A549 (cell line): Measurements from ENCODE around the gene APP. TPM values are rescaled to one million over a fixed set of nuclear protein-coding genes. Genes with fewer than 3 reads are reported as not detected.

ENCODE experiments used
- ATAC-seq, 2 experiments: fragments of 200-7000 bp in 1 of 2; fragments of >200 bp in 1 of 2; cut with Nextera tagmentation in 1 of 2; cut with Tn5 transposase in 1 of 2; 3 replicates each; pipeline versions ENCODE4 v1.8.0 to v1.9.1; 2018 to 2020; ENCODE audit warnings: mild to moderate bottlenecking in 1 of 2, moderate library complexity in 1 of 2
- CTCF ChIA-PET: fragments of 300-600 bp; sonication (Branson Sonifier 250); formaldehyde crosslinking; extraction: SDS; loops from one replicate; lab custom pipeline; 2021; ENCODE audit warnings: antibody characterized with exemption, inconsistent platforms; lab: Yijun Ruan, JAX
- POLR2A ChIA-PET: fragments of 350-600 bp; formaldehyde crosslinking; extraction: SDS; loops from one replicate; lab custom pipeline; 2021; ENCODE audit warnings: antibody characterized with exemption, inconsistent platforms; lab: Yijun Ruan, JAX
- DNase-seq, 2 experiments: peaks; one replicate each; pipeline versions ENCODE4 v3.0.0 to v3.0.0-alpha.2; 2011 to 2016; ENCODE audit warnings: low read depth in 1 of 2, low spot score in 1 of 2
- FAIRE-seq: peaks from 2 replicates; lab custom pipeline; 2011; peaks lifted over from hg19 to GRCh38; lab: Jason Lieb, UNC
- H3K27ac ChIP-seq, 2 experiments: fragments of >200 bp; sonication (Bioruptor Twin); formaldehyde crosslinking; 3 replicates each; pipeline ENCODE4 v1.5.1; 2016 to 2017
- H3K4me1 ChIP-seq: fragments of >200 bp; sonication (Bioruptor Twin); formaldehyde crosslinking; 3 replicates; pipeline ENCODE4 v1.6.1; 2016
- H3K4me2 ChIP-seq: fragments of >200 bp; sonication (Bioruptor Twin); formaldehyde crosslinking; 3 replicates; pipeline ENCODE4 v1.6.1; 2016
- H3K4me3 ChIP-seq: fragments of >200 bp; sonication (Bioruptor Twin); formaldehyde crosslinking; 3 replicates; pipeline ENCODE4 v1.5.1; 2016
- H3K9me3 ChIP-seq: fragments of >200 bp; sonication (Bioruptor Twin); formaldehyde crosslinking; 3 replicates; pipeline ENCODE4 v1.6.1; 2016
- CBX2 ChIP-seq: fragments of 200-600 bp; sonication (generic); IDR thresholded peaks from 2 replicates; pipeline ENCODE4 v1.6.1; 2016; ENCODE audit warnings: low read depth, mild to moderate bottlenecking, borderline replicate concordance
- CBX8 ChIP-seq: fragments of 200-600 bp; sonication (generic); IDR thresholded peaks from 2 replicates; pipeline ENCODE4 v1.6.1; 2016
- CHD2 ChIP-seq: fragments of 150-350 bp; IDR thresholded peaks from 2 replicates; pipeline ENCODE4 v1.6.1; 2014; ENCODE audit warnings: low read length; ENCODE audit not compliant: partially characterized antibody
- E2F6 ChIP-seq: IDR thresholded peaks from 2 replicates; pipeline ENCODE4 v1.6.1; 2012; ENCODE audit warnings: low read depth, borderline replicate concordance
- ELK1 ChIP-seq: fragments of 150-350 bp; IDR thresholded peaks from 2 replicates; pipeline ENCODE4 v1.6.1; 2014; ENCODE audit warnings: low read depth, mild to moderate bottlenecking, low read length
- ESRRA ChIP-seq: fragments of 150-350 bp; IDR thresholded peaks from 2 replicates; pipeline ENCODE4 v1.6.1; 2014; ENCODE audit warnings: mild to moderate bottlenecking, low read length, borderline replicate concordance
- FOSL2 ChIP-seq, 2 experiments: fragments of 450-650 bp in 1 of 2; fragments of >200 bp in 1 of 2; sonication (Bioruptor Twin) in 1 of 2; formaldehyde crosslinking; IDR thresholded peaks; 2 replicates each; pipeline versions ENCODE4 v1.5.0 to v1.6.1; 2016 to 2020; ENCODE audit warnings: mild to moderate bottlenecking in 1 of 2, moderate library complexity in 1 of 2
- HMGXB4 ChIP-seq: fragments of 250-450 bp; sonication (Bioruptor Pico); IDR thresholded peaks from 2 replicates; pipeline ENCODE4 v1.5.0; 2021; ENCODE audit warnings: mild to moderate bottlenecking, moderate library complexity, borderline replicate concordance
- HOXA7 ChIP-seq: fragments of 250-450 bp; sonication (Bioruptor Pico); IDR thresholded peaks from 2 replicates; pipeline ENCODE4 v1.5.0; 2020; ENCODE audit warnings: mild to moderate bottlenecking, moderate library complexity
- HOXB13 ChIP-seq: fragments of 250-450 bp; sonication (Bioruptor Pico); IDR thresholded peaks from 2 replicates; pipeline ENCODE4 v1.5.0; 2020; ENCODE audit warnings: low read depth, mild to moderate bottlenecking, moderate library complexity
- JUNB ChIP-seq: fragments of >200 bp; sonication (Bioruptor Twin); formaldehyde crosslinking; IDR thresholded peaks from 2 replicates; pipeline ENCODE4 v1.6.1; 2016
- MAFK ChIP-seq: fragments of 450-650 bp; IDR thresholded peaks from 2 replicates; pipeline ENCODE4 v1.6.1; 2014; ENCODE audit not compliant: partially characterized antibody
- MAX ChIP-seq: IDR thresholded peaks from 2 replicates; pipeline ENCODE4 v1.6.1; 2012
- NPAS2 ChIP-seq: fragments of 250-450 bp; sonication (Bioruptor Pico); IDR thresholded peaks from 2 replicates; pipeline ENCODE4 v1.8.0; 2022; ENCODE audit warnings: mild to moderate bottlenecking, moderate library complexity, borderline replicate concordance
- PBX3 ChIP-seq: IDR thresholded peaks from 2 replicates; pipeline ENCODE4 v1.6.1; 2012
- POLR2A ChIP-seq: IDR thresholded peaks from 2 replicates; pipeline ENCODE4 v1.6.1; 2012; ENCODE audit warnings: mild to moderate bottlenecking, low read length
- POLR2AphosphoS2 ChIP-seq: conservative IDR thresholded peaks from 2 replicates; pipeline ENCODE4 v1.6.1; 2012; ENCODE audit warnings: low read length, improper control_type of control experiment, inconsistent platforms
- RFX5 ChIP-seq: fragments of 450-650 bp; IDR thresholded peaks from 2 replicates; pipeline ENCODE4 v1.7.1; 2014; ENCODE audit warnings: antibody characterized with exemption, mild to moderate bottlenecking, moderate library complexity
- TP53 ChIP-seq: fragments of 250-450 bp; sonication (Bioruptor Pico); IDR thresholded peaks from 2 replicates; pipeline ENCODE4 v1.5.0; 2021; ENCODE audit warnings: mild to moderate bottlenecking, moderate library complexity
- USF2 ChIP-seq: fragments of 450-650 bp; IDR thresholded peaks from 2 replicates; pipeline ENCODE4 v1.6.1; 2014; ENCODE audit warnings: antibody characterized with exemption
- ZC3H11A ChIP-seq: fragments of 450-650 bp; IDR thresholded peaks from 2 replicates; pipeline ENCODE4 v1.6.1; 2014; ENCODE audit warnings: antibody characterized with exemption, mild to moderate bottlenecking
- WGBS: methylation state at CpG from one replicate; pipeline ENCODE4 v1.1.6; 2017; ENCODE audit errors: missing lambda C conversion rate; 5-methylcytosine and 5-hydroxymethylcytosine counted together
- polyA plus RNA-seq, 4 experiments: library from polyadenylated mRNA; depleted of rRNA in 3 of 4; stranded (reverse); fragments of >200 nt; fragmentation: RNase III in 1 of 4; extraction: RNeasy Plus Mini Kit Qiagen cat#74134 plus additional on column Dnase treatment in 1 of 4; gene quantifications; 2 replicates in 3 of 4; 3 replicates in 1 of 4; pipeline ENCODE4 v1.2.3, GENCODE V29; 2011 to 2017

APP gene
- polyA plus RNA-seq, 2 of the 4 experiments (the other 2 are of a cell fraction), result 540 to 565 TPM

- no peak for ATAC-seq
- no peaks in the 10 kb centered on the region for H3K4me1 ChIP-seq
- CTCF ChIA-PET, result interaction anchor here (1.0 kb wide), 1 partner anchor 34 kb away, joined by 3 read pairs; no protein-coding TSS in a partner anchor
These were observed 150.5 kb downstream of the APP start for GRCh38 chr21:26020081-26020480.

GRCh38 chr21:26019236-26019635, 151.3 kb downstream of the APP start:
- DNase-seq, result no peak
- no peaks in the 10 kb centered on the region for H3K4me1 ChIP-seq
- ChIA-PET POLR2A (no interaction called here), CTCF (no interaction called here)
- 100% methylated on average over 1 of the region's 1 CpG for WGBS
- no peak overlapping the region for H3K4me3 ChIP-seq
- ATAC-seq, result no peak
- no peak overlapping the region for H3K4me2 ChIP-seq
- no peaks in the 10 kb centered on the region for H3K9me3 ChIP-seq
- TF ChIP-seq ELK1 (no peak), NPAS2 (CRISPR knock-in tag) (no peak), RFX5 (no peak), ZC3H11A (no peak), E2F6 (no peak), FOSL2 (IDR thresholded peaks at IDR 0.05) (no peak), FOSL2 (CRISPR knock-in tag; IDR thresholded peaks at IDR 0.05) (no peak), HMGXB4 (no peak), POLR2A (no peak), MAX (no peak), TP53 (no peak), USF2 (no peak), CBX2 (no peak), ESRRA (no peak), CBX8 (no peak), JUNB (no peak)
- H3K27ac ChIP-seq, result no peak overlapping the region
- FAIRE-seq, result no peak

More at GRCh38 chr21:26020081-26020480, 150.5 kb downstream of the APP start:
- H3K9me3 ChIP-seq, result no peaks in the 10 kb centered on the region
- H3K27ac ChIP-seq, result no peak overlapping the region
- POLR2A ChIA-PET, result no interaction called here
- H3K4me3 ChIP-seq, result no peak overlapping the region
- 92% methylated on average over 4 of the region's 4 CpGs for WGBS
- FAIRE-seq, result no peak
- H3K4me2 ChIP-seq, result no peak overlapping the region
- DNase-seq, result no peak
- TF ChIP-seq PBX3, result no peak
- TF ChIP-seq POLR2AphosphoS2, result no peak
- no peak for TF ChIP-seq HMGXB4
- no peak for TF ChIP-seq HOXA7 (CRISPR knock-in tag)
- TF ChIP-seq CHD2, result no peak
- TF ChIP-seq HOXB13 (CRISPR knock-in tag), result no peak
- no peak for TF ChIP-seq MAFK
